Neural progenitor cell (in vitro differentiated cells): Measurements from ENCODE around the gene HYAL2. TPM values are rescaled to one million over a fixed set of nuclear protein-coding genes. Genes with fewer than 3 reads are reported as not detected.
A peak's percentile ranks its signal among the peaks of the same experiment; 100 is the strongest.

Experiments
- DNase-seq: peaks from one replicate; pipeline ENCODE4 v3.0.0-alpha.2; 2016; ENCODE audit warnings: low spot score
- H2AFZ ChIP-seq: fragments of 200-600 bp; sonication (generic); replicated peaks from 2 replicates; pipeline ENCODE4 v1.6.1; 2016; ENCODE audit warnings: antibody characterized with exemption
- H3F3A ChIP-seq: fragments of 200-600 bp; sonication (generic); 2 replicates; pipeline ENCODE4 v1.6.1; 2016; ENCODE audit warnings: antibody characterized with exemption, low read depth
- H3K27ac ChIP-seq: fragments of 200-600 bp; sonication (generic); 2 replicates; pipeline ENCODE4 v1.5.1; 2016; ENCODE audit warnings: mild to moderate bottlenecking
- H3K27me3 ChIP-seq: fragments of 200-600 bp; sonication (generic); 2 replicates; pipeline ENCODE4 v1.6.1; 2016; ENCODE audit warnings: mild to moderate bottlenecking, moderate library complexity
- H3K36me3 ChIP-seq: fragments of 200-600 bp; sonication (generic); 2 replicates; pipeline ENCODE4 v1.5.1; 2016
- H3K4me1 ChIP-seq: fragments of 200-600 bp; sonication (generic); 2 replicates; pipeline ENCODE4 v1.6.1; 2016; ENCODE audit warnings: mixed run types
- H3K4me2 ChIP-seq: fragments of 200-600 bp; sonication (generic); 2 replicates; pipeline ENCODE4 v1.6.1; 2016
- H3K4me3 ChIP-seq: fragments of 200-600 bp; sonication (generic); 2 replicates; pipeline ENCODE4 v1.5.1; 2016
- H3K79me2 ChIP-seq: fragments of 200-600 bp; sonication (generic); 2 replicates; pipeline ENCODE4 v1.6.1; 2016; ENCODE audit warnings: low read depth
- H3K9ac ChIP-seq: fragments of 200-600 bp; sonication (generic); 2 replicates; pipeline ENCODE4 v1.6.1; 2016
- H3K9me3 ChIP-seq: fragments of 200-600 bp; sonication (generic); 2 replicates; pipeline ENCODE4 v1.5.1; 2016; ENCODE audit warnings: low read depth
- H4K20me1 ChIP-seq: fragments of 200-600 bp; sonication (generic); 2 replicates; pipeline ENCODE4 v1.6.1; 2016; ENCODE audit warnings: low read depth
- H3K27ac Mint-ChIP-seq: 3 replicates; pipeline ENCODE4 v1.8.0; 2021; ENCODE audit warnings: mixed read lengths
- H3K27me3 Mint-ChIP-seq: 2 replicates; pipeline ENCODE4 v1.8.0; 2022; ENCODE audit warnings: low read depth, mild to moderate bottlenecking, inconsistent platforms, moderate library complexity, mixed read lengths; ENCODE audit not compliant: insufficient read depth
- H3K36me3 Mint-ChIP-seq: 3 replicates; pipeline ENCODE4 v1.8.0; 2021; ENCODE audit warnings: mixed read lengths
- H3K4me1 Mint-ChIP-seq: 3 replicates; pipeline ENCODE4 v1.8.0; 2021; ENCODE audit warnings: mixed read lengths
- H3K4me3 Mint-ChIP-seq: 3 replicates; pipeline ENCODE4 v1.8.0; 2021; ENCODE audit warnings: mild to moderate bottlenecking, moderate library complexity, mixed read lengths
- H3K9me3 Mint-ChIP-seq: 3 replicates; pipeline ENCODE4 v1.8.0; 2020; ENCODE audit warnings: mixed read lengths
- EZH2 ChIP-seq: fragments of 200-600 bp; sonication (generic); IDR thresholded peaks from 2 replicates; pipeline ENCODE4 v1.6.1; 2017; ENCODE audit warnings: antibody characterized with exemption, mild to moderate bottlenecking, moderate library complexity
- EZH2phosphoT487 ChIP-seq: fragments of 200-600 bp; sonication (generic); IDR thresholded peaks from 2 replicates; pipeline ENCODE4 v1.6.1; 2017; ENCODE audit warnings: antibody characterized with exemption
- total RNA-seq: library from RNA; depleted of rRNA; stranded (reverse); fragments of >200 nt; gene quantifications from 2 replicates; pipeline ENCODE4 v1.2.3, GENCODE V29; 2015; ENCODE audit warnings: low replicate concordance
- TF ChIP-seq, protein P1 (sequence below): fragments of 200-600 bp; sonication (generic); IDR thresholded peaks from 2 replicates; pipeline ENCODE4 v1.5.1; 2017; ENCODE audit warnings: antibody characterized with exemption, mild to moderate bottlenecking

HYAL2 gene
- total RNA-seq, 1 donor from 2014 or later, result 38.9 TPM

GRCh38 chr3:50317300-50317699, 5.2 kb downstream of the HYAL2 start:
- Histone ChIP-seq H3K4me2 (no peak overlapping the region), H3K36me3 (no peaks in the 10 kb centered on the region), H2AFZ (no peak overlapping the region), H3K27ac (no peak overlapping the region), H4K20me1 (peaks cover 36% of the 10 kb centered on the region), H3K27me3 (no peaks in the 10 kb centered on the region), H3K4me1 (peaks cover 22% of the 10 kb centered on the region), H3K4me3 (no peak overlapping the region), H3K9ac (no peak overlapping the region), H3F3A (peaks cover 16% of the 10 kb centered on the region), H3K9me3 (no peaks in the 10 kb centered on the region), H3K79me2 (peaks cover 37% of the 10 kb centered on the region)
- DNase-seq, result no peak
- Mint-ChIP-seq H3K27me3 (peaks cover 2% of the 10 kb centered on the region), H3K27ac (no peak overlapping the region), H3K4me1 (peaks cover 27% of the 10 kb centered on the region), H3K36me3 (peaks cover 41% of the 10 kb centered on the region), H3K4me3 (no peak overlapping the region), H3K9me3 (peaks cover 2% of the 10 kb centered on the region)
- TF ChIP-seq, protein P1, sequence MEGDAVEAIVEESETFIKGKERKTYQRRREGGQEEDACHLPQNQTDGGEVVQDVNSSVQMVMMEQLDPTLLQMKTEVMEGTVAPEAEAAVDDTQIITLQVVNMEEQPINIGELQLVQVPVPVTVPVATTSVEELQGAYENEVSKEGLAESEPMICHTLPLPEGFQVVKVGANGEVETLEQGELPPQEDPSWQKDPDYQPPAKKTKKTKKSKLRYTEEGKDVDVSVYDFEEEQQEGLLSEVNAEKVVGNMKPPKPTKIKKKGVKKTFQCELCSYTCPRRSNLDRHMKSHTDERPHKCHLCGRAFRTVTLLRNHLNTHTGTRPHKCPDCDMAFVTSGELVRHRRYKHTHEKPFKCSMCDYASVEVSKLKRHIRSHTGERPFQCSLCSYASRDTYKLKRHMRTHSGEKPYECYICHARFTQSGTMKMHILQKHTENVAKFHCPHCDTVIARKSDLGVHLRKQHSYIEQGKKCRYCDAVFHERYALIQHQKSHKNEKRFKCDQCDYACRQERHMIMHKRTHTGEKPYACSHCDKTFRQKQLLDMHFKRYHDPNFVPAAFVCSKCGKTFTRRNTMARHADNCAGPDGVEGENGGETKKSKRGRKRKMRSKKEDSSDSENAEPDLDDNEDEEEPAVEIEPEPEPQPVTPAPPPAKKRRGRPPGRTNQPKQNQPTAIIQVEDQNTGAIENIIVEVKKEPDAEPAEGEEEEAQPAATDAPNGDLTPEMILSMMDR, result no peak
- TF ChIP-seq EZH2 (no peak), EZH2phosphoT487 (no peak)

DNA sequence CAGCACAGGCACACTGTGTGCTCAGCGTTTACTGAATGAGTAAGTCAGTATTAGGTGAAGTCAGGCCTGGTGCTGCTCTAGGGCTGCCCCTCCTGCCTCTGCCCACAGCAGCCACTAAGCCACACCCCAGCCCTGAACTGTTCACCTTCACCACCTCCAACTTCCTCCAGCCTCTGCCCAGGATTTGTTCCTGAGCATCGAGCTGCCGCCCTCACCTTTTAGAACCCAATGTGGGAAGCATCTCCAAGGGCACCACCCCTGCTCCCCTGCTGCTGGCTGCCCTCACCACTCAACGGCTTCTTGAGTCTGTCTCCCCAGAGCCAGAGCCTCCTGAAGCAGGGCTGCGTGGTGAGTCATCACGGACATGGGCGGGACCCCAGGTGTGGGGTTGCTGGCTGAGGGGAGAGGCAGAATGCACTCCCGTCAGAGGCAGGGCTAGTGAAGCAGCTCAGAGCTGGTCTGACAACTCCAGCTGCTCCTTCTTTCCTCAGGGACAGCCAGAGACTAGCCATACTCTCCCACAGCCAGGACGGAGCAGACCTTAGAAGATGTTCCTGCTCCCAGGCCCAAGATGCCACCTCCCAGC, 5.8 kb downstream of the HYAL2 start:
- Histone ChIP-seq H3K9me3 (no peaks in the 10 kb centered on the region), H3K4me1 (peaks cover 18% of the 10 kb centered on the region), H3K36me3 (no peaks in the 10 kb centered on the region), H3K9ac (no peak overlapping the region), H3K27me3 (no peaks in the 10 kb centered on the region), H3K4me2 (no peak overlapping the region), H3K27ac (no peak overlapping the region), H2AFZ (no peak overlapping the region), H4K20me1 (peaks cover 36% of the 10 kb centered on the region), H3K4me3 (no peak overlapping the region), H3F3A (peaks cover 10% of the 10 kb centered on the region), H3K79me2 (peaks cover 37% of the 10 kb centered on the region)
- Mint-ChIP-seq H3K27ac (no peak overlapping the region), H3K36me3 (peaks cover 41% of the 10 kb centered on the region), H3K9me3 (peaks cover 2% of the 10 kb centered on the region), H3K4me3 (peak overlapping the region; percentile 0), H3K4me1 (peaks cover 26% of the 10 kb centered on the region), H3K27me3 (peaks cover 2% of the 10 kb centered on the region)
- DNase-seq, result no peak
- TF ChIP-seq, protein P1, result no peak
- no peak for TF ChIP-seq EZH2
- no peak for TF ChIP-seq EZH2phosphoT487

DNA sequence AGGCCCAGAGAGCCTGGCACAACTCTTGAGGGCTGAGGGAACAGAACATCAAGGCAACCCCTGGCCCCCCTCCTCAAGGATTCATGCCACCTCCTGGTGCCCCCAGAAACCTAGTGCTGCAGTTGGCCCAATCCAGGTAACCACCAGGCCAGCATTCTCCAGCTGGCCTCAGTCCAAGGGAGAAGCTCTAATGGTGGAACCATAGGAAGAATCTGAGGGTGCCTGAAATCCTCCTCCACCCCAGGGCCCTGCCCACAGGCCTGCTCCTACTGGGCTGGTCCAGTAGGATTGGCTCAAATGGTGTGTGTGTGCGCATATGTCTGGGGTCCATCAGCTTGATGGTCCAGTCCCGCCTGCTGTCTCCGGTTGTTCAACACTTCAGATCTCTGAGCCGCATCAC, 7.7 kb downstream of the HYAL2 start:
- Mint-ChIP-seq H3K36me3 (peaks cover 42% of the 10 kb centered on the region), H3K27me3 (peaks cover 3% of the 10 kb centered on the region), H3K9me3 (peaks cover 7% of the 10 kb centered on the region), H3K27ac (no peak overlapping the region), H3K4me3 (no peak overlapping the region), H3K4me1 (peaks cover 17% of the 10 kb centered on the region)
- TF ChIP-seq EZH2phosphoT487, result no peak
- no peak for TF ChIP-seq EZH2
- TF ChIP-seq, protein P1, result no peak
- Histone ChIP-seq H3K36me3 (no peaks in the 10 kb centered on the region), H3K9ac (no peak overlapping the region), H3K9me3 (peaks cover under 1% of the 10 kb centered on the region), H3F3A (peaks cover 2% of the 10 kb centered on the region), H4K20me1 (peaks cover 26% of the 10 kb centered on the region), H3K79me2 (peaks cover 27% of the 10 kb centered on the region), H3K4me1 (peaks cover 12% of the 10 kb centered on the region), H3K27ac (no peak overlapping the region), H3K4me3 (no peak overlapping the region), H3K4me2 (no peak overlapping the region), H3K27me3 (no peaks in the 10 kb centered on the region), H2AFZ (no peak overlapping the region)
- no peak for DNase-seq
